ENCODE measurements around the gene CD248.

The CD248 gene

GRCh38 chr11:66268952-66269905, 47.6 kb downstream of the CD248 start:
- DNase-seq: no peak

- peak; percentile 99 for DNase-seq
Measured at GRCh38 chr11:66268244-66268951, 48.4 kb downstream of the CD248 start, which contains the start of gene RAB1B. Gene RAB1B, plus strand, starts transcription at chr11:66268639. Its CDS starts 41 bp downstream, at chr11:66268680.

GRCh38 chr11:66267379-66268243, 49.2 kb downstream of the CD248 start:
- DNase-seq: peak; percentile 83

GRCh38 chr11:66267039-66267378, 49.8 kb downstream of the CD248 start:
- DNase-seq: no peak

GRCh38 chr11:66266378-66267038, 50.3 kb downstream of the CD248 start:
- DNase-seq: no peak

GRCh38 chr11:66265531-66266377, 51.1 kb downstream of the CD248 start:
- no peak for DNase-seq

- peak; percentile 36 for DNase-seq
Measured at GRCh38 chr11:66264914-66265313, 51.9 kb downstream of the CD248 start.
